B cell (primary cell): Measurements from ENCODE around the gene ZNG1C. TPM values are rescaled to one million over a fixed set of nuclear protein-coding genes. Genes with fewer than 3 reads are reported as not detected.
"Not testable (repeated sequence)": the region's sequence is repeated elsewhere in the genome, so short reads cannot be mapped to it uniquely, and the experiment has no call there.

Source experiments
- ATAC-seq: fragments of 200-7000 bp; cut with Tn5 transposase; one replicate; pipeline ENCODE4 v1.10.0; 2021; ENCODE audit warnings: low read depth, mild to moderate bottlenecking, moderate number of reproducible peaks, moderate library complexity
- CTCF ChIA-PET: fragments of 350-600 bp; sonication (Branson Sonifier 250); formaldehyde crosslinking; loops from one replicate; lab custom pipeline; 2021; ENCODE audit warnings: antibody characterized with exemption, inconsistent platforms; lab: Charles Lee
- POLR2A ChIA-PET: fragments of 350-600 bp; sonication (Branson Sonifier 250); formaldehyde crosslinking; loops from one replicate; lab custom pipeline; 2021; ENCODE audit warnings: antibody characterized with exemption; lab: Charles Lee
- DNase-seq: peaks from one replicate; pipeline ENCODE4 v3.0.0; 2013
- H2AFZ ChIP-seq: 2 replicates; pipeline ENCODE4 v1.6.1; 2012; ENCODE audit warnings: mild to moderate bottlenecking, low read depth, low read length; ENCODE audit not compliant: insufficient read depth, poor library complexity, severe bottlenecking
- H3K27ac ChIP-seq, 2 donors: 1 replicate in 1 of 2; 2 replicates in 1 of 2; pipeline ENCODE4 v1.5.1; 2012 to 2013; ENCODE audit warnings: low read length in 2 of 2, mild to moderate bottlenecking in 2 of 2, moderate library complexity in 1 of 2
- H3K27me3 ChIP-seq, 4 experiments: fragments of 200-600 bp in 1 of 4; sonication (generic) in 1 of 4; replicated peaks in 1 of 4; 1 replicate in 2 of 4; 2 replicates in 2 of 4; pipeline versions ENCODE4 v1.6.1 to v1.7.0; 2013 to 2016; ENCODE audit warnings: low read length in 3 of 4, mild to moderate bottlenecking in 2 of 4, mixed read lengths in 1 of 4, moderate library complexity in 1 of 4; ENCODE audit not compliant: insufficient read depth in 4 of 4, control insufficient read depth in 3 of 4; ENCODE audit errors: control extremely low read depth in 1 of 4
- H3K36me3 ChIP-seq, 2 experiments: replicated peaks in 1 of 2; 1 replicate in 1 of 2; 2 replicates in 1 of 2; pipeline versions ENCODE4 v1.6.1 to v1.7.1; 2013; ENCODE audit warnings: low read length in 1 of 2; ENCODE audit not compliant: insufficient read depth in 2 of 2, control insufficient read depth in 1 of 2; ENCODE audit errors: control extremely low read depth in 1 of 2, extremely low read depth in 1 of 2
- H3K4me1 ChIP-seq, 2 donors: fragments of 200-600 bp in 1 of 2; sonication (generic) in 1 of 2; 1 replicate in 1 of 2; 2 replicates in 1 of 2; pipeline versions ENCODE4 v1.5.1 to v1.6.1; 2013 to 2017; ENCODE audit warnings: low read length in 2 of 2; ENCODE audit not compliant: control insufficient read depth in 2 of 2, insufficient read depth in 2 of 2
- H3K4me2 ChIP-seq: replicated peaks from 2 replicates; pipeline ENCODE3; 2012; ENCODE audit warnings: mild to moderate bottlenecking, low read depth, low read length; ENCODE audit not compliant: poor library complexity, severe bottlenecking
- H3K4me3 ChIP-seq, 5 experiments: fragments of 200-600 bp in 1 of 5; sonication (generic) in 1 of 5; 1 replicate in 3 of 5; 2 replicates in 2 of 5; pipeline versions ENCODE4 v1.5.1 to v1.7.0; 2011 to 2016; ENCODE audit warnings: low read length in 4 of 5, mild to moderate bottlenecking in 4 of 5, low read depth in 2 of 5, control low read depth in 1 of 5, moderate library complexity in 1 of 5; ENCODE audit not compliant: insufficient read depth in 1 of 5; ENCODE audit errors: control extremely low read depth in 1 of 5, extremely low read depth in 1 of 5
- H3K79me2 ChIP-seq: fragments of 200-600 bp; sonication (generic); one replicate; pipeline ENCODE4 v1.6.0; 2016; ENCODE audit warnings: low read length; ENCODE audit not compliant: control insufficient read depth, insufficient read depth
- H3K9ac ChIP-seq: fragments of 200-600 bp; sonication (generic); 2 replicates; pipeline ENCODE4 v1.6.1; 2017; ENCODE audit warnings: mild to moderate bottlenecking, low read length, moderate library complexity
- H3K9me3 ChIP-seq, 3 donors: one replicate each; pipeline versions ENCODE4 v1.6.1 to v1.7.1; 2013; ENCODE audit warnings: low read length in 2 of 3; ENCODE audit not compliant: control insufficient read depth in 2 of 3, insufficient read depth in 1 of 3; ENCODE audit errors: control extremely low read depth in 1 of 3
- H4K20me1 ChIP-seq: 2 replicates; pipeline ENCODE4 v1.6.0; 2012; ENCODE audit warnings: mild to moderate bottlenecking, low read length; ENCODE audit not compliant: insufficient read depth, control insufficient read depth, poor library complexity, severe bottlenecking
- H3K27ac Mint-ChIP-seq: one replicate; pipeline ENCODE4 v1.8.0; 2021; ENCODE audit warnings: mixed read lengths
- H3K27me3 Mint-ChIP-seq: one replicate; pipeline ENCODE4 v1.8.0; 2021; ENCODE audit warnings: mixed read lengths
- H3K4me1 Mint-ChIP-seq: one replicate; pipeline ENCODE4 v1.8.0; 2021; ENCODE audit warnings: mixed read lengths
- H3K4me3 Mint-ChIP-seq: one replicate; pipeline ENCODE4 v1.8.0; 2021; ENCODE audit warnings: mixed read lengths
- H3K9me3 Mint-ChIP-seq: one replicate; pipeline ENCODE4 v1.8.0; 2022; ENCODE audit warnings: mixed read lengths; ENCODE audit not compliant: insufficient read depth
- CTCF ChIP-seq: fragments of 200-600 bp; IDR thresholded peaks from one replicate; pipeline ENCODE4 v1.8.0; 2022; ENCODE audit warnings: antibody characterized with exemption, mild to moderate bottlenecking
- WGBS: methylation state at CpG from one replicate; pipeline ENCODE4 v1.1.5; 2013; ENCODE audit warnings: missing lambda C conversion rate; ENCODE audit not compliant: insufficient coverage; 5-methylcytosine and 5-hydroxymethylcytosine counted together
- intact Hi-C: fragments of 100-400 bp; cut with micrococcal nuclease; formaldehyde crosslinking; loops from one replicate; pipeline ENCODE4 v1.10.0; 2022
- polyA plus RNA-seq: library from polyadenylated mRNA; depleted of rRNA; stranded (reverse); fragments of >200 nt; gene quantifications from 2 replicates; pipeline ENCODE4 v1.2.3, GENCODE V29; 2012
- total RNA-seq, 2 donors: library from RNA; stranded (reverse); fragments of 120-200 nt in 1 of 2; gene quantifications; 1 replicate in 1 of 2; 2 replicates in 1 of 2; pipeline versions ENCODE4 v1.2.3 to v1.2.4, GENCODE V29; 2013 to 2022

The ZNG1C gene
- total and polyA plus RNA-seq, 2 donors (not counting 1 experiment from before 2014, with no cell fraction given) = 24.2 to 56.2 TPM

GRCh38 chr9:68338000-68338399 lies 96.2 kb downstream of the ZNG1C start:
- POLR2A ChIA-PET, H3K27me3 ChIP-seq: not testable (repeated sequence)

DNA sequence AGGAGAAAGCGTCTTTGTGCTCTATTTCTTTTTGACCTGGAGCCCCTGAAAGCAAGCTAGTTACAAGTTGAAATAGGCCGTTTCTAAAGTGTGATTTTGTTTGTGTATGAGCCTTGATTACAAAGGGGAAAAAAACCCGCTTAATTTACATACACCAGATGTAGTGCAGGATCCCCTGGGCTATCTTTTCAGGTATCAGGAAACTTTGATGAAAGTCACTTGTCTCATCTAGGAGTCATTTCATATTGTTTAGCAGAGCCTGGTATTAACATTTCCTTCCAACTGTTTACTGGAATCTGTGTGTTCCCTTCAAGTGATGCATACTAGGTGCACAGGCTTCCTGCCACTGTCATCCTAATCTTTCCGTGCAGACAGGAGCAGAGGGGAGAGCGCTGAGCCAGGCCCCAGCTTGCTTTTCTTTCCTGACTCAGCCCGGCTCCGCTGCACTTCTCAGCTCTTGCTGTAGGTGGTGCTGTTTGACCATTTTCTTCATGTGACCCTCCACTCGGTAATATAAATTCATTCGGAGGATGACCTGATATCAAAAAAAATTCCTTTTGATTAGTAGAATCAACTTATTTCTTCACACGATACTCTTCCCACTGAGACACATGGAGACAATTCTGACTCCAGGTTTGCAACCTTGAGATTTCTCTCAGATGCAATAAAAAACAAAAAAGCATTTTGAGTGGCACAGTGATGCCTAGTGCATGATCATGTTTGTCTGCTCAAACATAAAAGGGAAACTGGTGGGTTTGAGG lies 100.7 kb downstream of the ZNG1C start:
- POLR2A ChIA-PET, H3K4me3 Mint-ChIP-seq, H3K27ac ChIP-seq, H3K79me2 ChIP-seq, H3K9me3 Mint-ChIP-seq, H3K4me3 ChIP-seq, H2AFZ ChIP-seq, DNase-seq, H3K4me2 ChIP-seq, H3K27me3 Mint-ChIP-seq, H3K4me1 Mint-ChIP-seq, H3K4me1 ChIP-seq, H4K20me1 ChIP-seq, H3K27ac Mint-ChIP-seq, H3K36me3 ChIP-seq, H3K9me3 ChIP-seq, H3K27me3 ChIP-seq, H3K9ac ChIP-seq: not testable (repeated sequence)
- intact Hi-C loops = loop anchor here (5.0 kb wide), 1 partner anchor 225 kb away; no protein-coding TSS in a partner anchor
- TF ChIP-seq CTCF = peak; percentile 34
- CTCF ChIA-PET = interaction anchor here (1.2 to 1.5 kb wide), 3 partner anchors 217 to 657 kb away, joined by 5 to 7 read pairs (median 6); no protein-coding TSS in a partner anchor
- peak; percentile 91 for ATAC-seq
- WGBS = no CpG with 5 or more reads among the region's 10 CpGs

More at GRCh38 chr9:68338000-68338399, 96.2 kb downstream of the ZNG1C start:
- H3K4me1 ChIP-seq, H4K20me1 ChIP-seq, ATAC-seq, H3K27ac Mint-ChIP-seq, H3K27me3 Mint-ChIP-seq, H2AFZ ChIP-seq, H3K9me3 Mint-ChIP-seq, H3K9me3 ChIP-seq, intact Hi-C loops, H3K4me3 Mint-ChIP-seq, H3K79me2 ChIP-seq, H3K4me1 Mint-ChIP-seq, H3K4me2 ChIP-seq, H3K4me3 ChIP-seq, H3K27ac ChIP-seq, DNase-seq, H3K36me3 ChIP-seq, H3K9ac ChIP-seq, CTCF ChIA-PET: not testable (repeated sequence)
- 89% methylated on average over 5 of the region's 7 CpGs for WGBS

DNA sequence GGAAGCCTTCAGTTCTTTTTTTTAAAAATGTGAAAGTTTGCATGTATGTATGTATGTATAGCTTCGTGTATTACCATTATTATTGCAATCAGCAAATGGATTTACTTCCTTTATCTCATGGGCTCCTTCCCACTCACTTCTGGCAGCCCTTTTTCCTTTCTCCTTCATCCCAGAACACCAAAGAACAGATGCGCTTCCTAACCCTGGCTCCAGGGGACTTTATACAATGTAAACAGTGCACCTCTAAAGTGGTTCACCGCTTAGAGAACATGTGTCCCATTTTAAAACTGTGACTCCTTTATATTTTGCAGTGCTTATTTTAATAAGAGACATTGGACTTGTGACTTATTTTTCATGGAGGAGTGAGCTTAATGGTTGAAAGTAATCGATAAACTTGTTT lies 101.5 kb downstream of the ZNG1C start:
- H3K27me3 ChIP-seq, H3K4me1 Mint-ChIP-seq, H3K9ac ChIP-seq, H3K36me3 ChIP-seq, POLR2A ChIA-PET, H3K4me2 ChIP-seq, H3K79me2 ChIP-seq, H4K20me1 ChIP-seq, ATAC-seq, H3K27ac ChIP-seq, H3K27ac Mint-ChIP-seq, H2AFZ ChIP-seq, H3K27me3 Mint-ChIP-seq, DNase-seq, H3K4me1 ChIP-seq, H3K4me3 ChIP-seq, H3K9me3 ChIP-seq, H3K9me3 Mint-ChIP-seq, H3K4me3 Mint-ChIP-seq: not testable (repeated sequence)
- WGBS = no CpG with 5 or more reads among the region's 4 CpGs
- CTCF ChIA-PET = interaction anchor here (0.6 to 1.5 kb wide), 11 partner anchors 216 to 908 kb away, joined by 3 to 9 read pairs (median 5); no protein-coding TSS in a partner anchor
- intact Hi-C loops = loop anchor here (5.0 kb wide), 1 partner anchor 224 kb away; no protein-coding TSS in a partner anchor
